Measurements from ENCODE around the gene TLR1. TPM values are rescaled to one million over a fixed set of nuclear protein-coding genes. Genes with fewer than 3 reads are reported as not detected.

Gene TLR1
- total RNA-seq, 3 donors from 2014 or later, result 13.1 to 39.7 (median 18.7) TPM

GRCh38 chr4:38829237-38829636 lies 24.6 kb upstream of the TLR1 start:
- H3K4me1 ChIP-seq, result no peaks in the 10 kb centered on the region
- intact Hi-C loops (cut with DNase I; ENCODE audit: low total_unique reads), result no loop called here
- H3K9me3 ChIP-seq, result peaks cover 0 to under 1% of the 10 kb centered on the region in 2 donors
- H3K27ac ChIP-seq, result peak overlapping the region; percentile 31 to 53
- no peak overlapping the region for H3K4me3 ChIP-seq
- TF ChIP-seq POLR2AphosphoS5 (IDR thresholded peaks at IDR 0.05) (no peak), POLR2A (IDR thresholded peaks at IDR 0.05) (no peak)
- TF ChIP-seq, protein P1, sequence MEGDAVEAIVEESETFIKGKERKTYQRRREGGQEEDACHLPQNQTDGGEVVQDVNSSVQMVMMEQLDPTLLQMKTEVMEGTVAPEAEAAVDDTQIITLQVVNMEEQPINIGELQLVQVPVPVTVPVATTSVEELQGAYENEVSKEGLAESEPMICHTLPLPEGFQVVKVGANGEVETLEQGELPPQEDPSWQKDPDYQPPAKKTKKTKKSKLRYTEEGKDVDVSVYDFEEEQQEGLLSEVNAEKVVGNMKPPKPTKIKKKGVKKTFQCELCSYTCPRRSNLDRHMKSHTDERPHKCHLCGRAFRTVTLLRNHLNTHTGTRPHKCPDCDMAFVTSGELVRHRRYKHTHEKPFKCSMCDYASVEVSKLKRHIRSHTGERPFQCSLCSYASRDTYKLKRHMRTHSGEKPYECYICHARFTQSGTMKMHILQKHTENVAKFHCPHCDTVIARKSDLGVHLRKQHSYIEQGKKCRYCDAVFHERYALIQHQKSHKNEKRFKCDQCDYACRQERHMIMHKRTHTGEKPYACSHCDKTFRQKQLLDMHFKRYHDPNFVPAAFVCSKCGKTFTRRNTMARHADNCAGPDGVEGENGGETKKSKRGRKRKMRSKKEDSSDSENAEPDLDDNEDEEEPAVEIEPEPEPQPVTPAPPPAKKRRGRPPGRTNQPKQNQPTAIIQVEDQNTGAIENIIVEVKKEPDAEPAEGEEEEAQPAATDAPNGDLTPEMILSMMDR (IDR thresholded peaks at IDR 0.05), result no peak
- no peak for DNase-seq (ENCODE audit: low spot score in 2 of 2)
- H3K36me3 ChIP-seq, result no peaks in the 10 kb centered on the region
- H3K27me3 ChIP-seq, result no peaks in the 10 kb centered on the region

- no peak for DNase-seq (ENCODE audit: low spot score in 2 of 2)
- no peaks in the 10 kb centered on the region for H3K4me1 ChIP-seq
- TF ChIP-seq, protein P1 (IDR thresholded peaks at IDR 0.05), result no peak
- no peak for TF ChIP-seq POLR2AphosphoS5 (IDR thresholded peaks at IDR 0.05)
- no peak for TF ChIP-seq POLR2A (IDR thresholded peaks at IDR 0.05)
- H3K27ac ChIP-seq, result no peak overlapping the region
- no peak overlapping the region for H3K4me3 ChIP-seq
- H3K36me3 ChIP-seq, result no peaks in the 10 kb centered on the region
- intact Hi-C loops (cut with DNase I; ENCODE audit: low total_unique reads), result loop anchor here (5.0 kb wide), 1 partner anchor 436 kb away; no protein-coding TSS in a partner anchor
- H3K9me3 ChIP-seq, result no peaks in the 10 kb centered on the region
- no peaks in the 10 kb centered on the region for H3K27me3 ChIP-seq
These were observed 19.2 kb upstream of the TLR1 start for GRCh38 chr4:38823766-38824165.

GRCh38 chr4:38822748-38823303 lies 18.2 kb upstream of the TLR1 start:
- Histone ChIP-seq H3K9me3 (no peaks in the 10 kb centered on the region), H3K27me3 (no peaks in the 10 kb centered on the region), H3K36me3 (no peaks in the 10 kb centered on the region), H3K4me3 (no peak overlapping the region), H3K4me1 (no peaks in the 10 kb centered on the region), H3K27ac (no peak overlapping the region)
- intact Hi-C loops (cut with DNase I; ENCODE audit: low total_unique reads), result loop anchor here (5.0 kb wide), 1 partner anchor 436 kb away; no protein-coding TSS in a partner anchor
- TF ChIP-seq POLR2AphosphoS5 (IDR thresholded peaks at IDR 0.05), result no peak
- no peak for TF ChIP-seq POLR2A (IDR thresholded peaks at IDR 0.05)
- TF ChIP-seq, protein P1 (IDR thresholded peaks at IDR 0.05), result no peak
- DNase-seq (ENCODE audit: low spot score in 2 of 2), result no peak

DNA sequence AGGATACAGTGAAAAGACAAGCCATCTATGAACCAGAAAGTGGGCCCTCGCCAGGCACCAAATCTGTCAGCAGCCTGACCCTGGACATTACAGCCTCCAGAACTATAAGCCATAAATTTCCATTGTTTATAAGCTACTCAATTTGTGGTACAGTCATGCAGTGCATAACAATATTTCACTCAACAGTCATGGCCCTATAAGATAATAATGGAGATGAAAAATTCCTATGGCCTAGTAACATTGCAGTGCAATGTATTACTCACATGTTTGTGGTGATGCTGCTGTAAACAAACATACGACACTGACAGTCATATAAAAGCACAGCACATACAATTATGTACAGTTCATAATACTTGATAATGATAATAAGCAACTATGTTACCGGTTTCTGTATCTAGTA lies 17.1 kb upstream of the TLR1 start:
- H3K36me3 ChIP-seq, result no peaks in the 10 kb centered on the region
- no peak for DNase-seq (ENCODE audit: low spot score in 2 of 2)
- TF ChIP-seq POLR2AphosphoS5 (IDR thresholded peaks at IDR 0.05), result no peak
- TF ChIP-seq, protein P1 (IDR thresholded peaks at IDR 0.05), result no peak
- TF ChIP-seq POLR2A (IDR thresholded peaks at IDR 0.05), result no peak
- no peaks in the 10 kb centered on the region for H3K4me1 ChIP-seq
- no peaks in the 10 kb centered on the region for H3K9me3 ChIP-seq
- intact Hi-C loops (cut with DNase I; ENCODE audit: low total_unique reads), result loop anchor here (5.0 kb wide), 1 partner anchor 434 kb away; no protein-coding TSS in a partner anchor
- no peak overlapping the region for H3K27ac ChIP-seq
- no peaks in the 10 kb centered on the region for H3K27me3 ChIP-seq
- no peak overlapping the region for H3K4me3 ChIP-seq

DNA sequence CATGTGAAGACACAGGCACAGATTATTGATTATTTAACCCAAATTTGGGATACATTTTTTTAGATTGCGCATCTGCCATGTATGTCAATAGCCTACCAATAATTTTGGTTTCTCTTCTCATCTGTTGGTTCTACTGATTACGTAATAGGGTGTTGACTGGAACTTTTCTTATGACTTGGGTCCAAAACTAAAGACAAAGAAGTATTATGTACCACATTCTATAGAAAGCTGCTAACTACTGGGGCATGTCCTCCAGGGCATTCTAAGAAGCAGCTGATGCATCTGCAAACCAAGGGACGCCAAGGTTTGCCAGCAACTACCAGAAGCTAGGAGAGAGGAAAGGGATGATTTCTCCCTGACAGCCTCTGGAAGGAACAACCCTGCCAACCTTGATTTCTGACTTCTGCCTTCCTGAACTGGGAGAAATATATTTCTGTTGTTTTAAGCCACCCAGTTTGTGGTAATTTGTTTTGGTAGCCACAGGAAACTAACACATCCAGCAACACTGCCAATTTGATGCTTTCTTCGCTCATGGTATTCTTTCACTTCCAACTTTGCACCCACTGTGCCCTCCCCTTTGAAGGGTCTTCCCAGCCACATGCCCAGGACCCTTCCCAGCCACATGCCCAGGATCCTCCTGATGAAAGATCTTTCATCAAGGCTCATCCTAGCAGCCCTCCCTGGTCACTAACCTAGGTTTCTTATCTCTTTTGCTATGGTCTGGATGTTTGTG lies 15.9 kb upstream of the TLR1 start:
- no peaks in the 10 kb centered on the region for H3K36me3 ChIP-seq
- no peak for DNase-seq (ENCODE audit: low spot score in 2 of 2)
- intact Hi-C loops (cut with DNase I; ENCODE audit: low total_unique reads), result loop anchor here (5.0 kb wide), 1 partner anchor 433 kb away; no protein-coding TSS in a partner anchor
- no peaks in the 10 kb centered on the region for H3K27me3 ChIP-seq
- H3K4me3 ChIP-seq, result no peak overlapping the region
- H3K4me1 ChIP-seq, result no peaks in the 10 kb centered on the region
- H3K27ac ChIP-seq, result peak overlapping the region; percentile 15 to 79
- TF ChIP-seq POLR2AphosphoS5 (IDR thresholded peaks at IDR 0.05), result no peak
- no peak for TF ChIP-seq POLR2A (IDR thresholded peaks at IDR 0.05)
- TF ChIP-seq, protein P1 (IDR thresholded peaks at IDR 0.05), result no peak
- no peaks in the 10 kb centered on the region for H3K9me3 ChIP-seq

Data from breast epithelium (tissue), 4 donors.